Measurements from ENCODE around the gene NOL4L. TPM values are rescaled to one million over a fixed set of nuclear protein-coding genes. Genes with fewer than 3 reads are reported as not detected.

The NOL4L gene
- total RNA-seq, 6 experiments from 2014 or later, result 12.0 to 16.3 (median 13.2) TPM

GRCh38 chr20:32460231-32460630 is 124.9 kb downstream of the NOL4L start:
- TF ChIP-seq CTCF (IDR thresholded peaks at IDR 0.05), result no peak
- H3K9me3 Mint-ChIP-seq, result no peaks in the 10 kb centered on the region
- DNase-seq, result no peak
- H3K4me1 Mint-ChIP-seq (ENCODE audit: low read depth), result peaks cover 18% of the 10 kb centered on the region
- H3K27me3 Mint-ChIP-seq (ENCODE audit: insufficient read depth), result peaks cover 6% of the 10 kb centered on the region
- H3K27ac Mint-ChIP-seq, result no peak overlapping the region
- no peak overlapping the region for H3K4me3 Mint-ChIP-seq
- H3K36me3 Mint-ChIP-seq (ENCODE audit: low read depth), result no peaks in the 10 kb centered on the region

GRCh38 chr20:32458837-32459220 is 126.3 kb downstream of the NOL4L start:
- no peak for TF ChIP-seq CTCF (IDR thresholded peaks at IDR 0.05)
- Mint-ChIP-seq H3K27ac (no peak overlapping the region), H3K4me3 (no peak overlapping the region)

GRCh38 chr20:32458061-32458836 is 126.9 kb downstream of the NOL4L start:
- Mint-ChIP-seq H3K27ac (peak overlapping the region; percentile 51), H3K4me1 (ENCODE audit: low read depth) (peaks cover 12% of the 10 kb centered on the region), H3K9me3 (no peaks in the 10 kb centered on the region), H3K4me3 (peak overlapping the region; percentile 64), H3K27me3 (ENCODE audit: insufficient read depth) (peaks cover 6% of the 10 kb centered on the region), H3K36me3 (ENCODE audit: low read depth) (no peaks in the 10 kb centered on the region; the same call in 1 of the 2 replicates)
- DNase-seq, result no peak
- TF ChIP-seq CTCF (IDR thresholded peaks at IDR 0.05), result no peak

More at GRCh38 chr20:32458837-32459220, 126.3 kb downstream of the NOL4L start:
- no peak for DNase-seq
- no peaks in the 10 kb centered on the region; the same call in 1 of the 2 replicates for H3K36me3 Mint-ChIP-seq (ENCODE audit: low read depth)
- H3K4me1 Mint-ChIP-seq (ENCODE audit: low read depth), result peaks cover 12% of the 10 kb centered on the region
- peaks cover 6% of the 10 kb centered on the region for H3K27me3 Mint-ChIP-seq (ENCODE audit: insufficient read depth)
- no peaks in the 10 kb centered on the region for H3K9me3 Mint-ChIP-seq

- Mint-ChIP-seq H3K4me1 (ENCODE audit: low read depth) (peaks cover 12% of the 10 kb centered on the region), H3K9me3 (no peaks in the 10 kb centered on the region), H3K36me3 (ENCODE audit: low read depth) (peaks cover 3% of the 10 kb centered on the region; the same call in 1 of the 2 replicates), H3K27me3 (ENCODE audit: insufficient read depth) (peaks cover 6% of the 10 kb centered on the region), H3K27ac (0 out of 2 replicates have a peak overlapping the region, but pooled peaks have one; percentile 51), H3K4me3 (peak overlapping the region; percentile 64)
- TF ChIP-seq CTCF (IDR thresholded peaks at IDR 0.05), result no peak
- DNase-seq, result peak; percentile 58
Observed at GRCh38 chr20:32457479-32457986, 127.6 kb downstream of the NOL4L start.

- DNase-seq, result peak; percentile 22
- 0 out of 2 replicates have a peak overlapping the region, but pooled peaks have one; percentile 24 for H3K27ac Mint-ChIP-seq
Observed at GRCh38 chr20:32456869-32457478, 128.2 kb downstream of the NOL4L start.

More at GRCh38 chr20:32456869-32457478, 128.2 kb downstream of the NOL4L start:
- Mint-ChIP-seq H3K27me3 (ENCODE audit: insufficient read depth) (peaks cover 6% of the 10 kb centered on the region), H3K4me3 (peak overlapping the region; percentile 64), H3K36me3 (ENCODE audit: low read depth) (peaks cover 4% of the 10 kb centered on the region; the same call in 1 of the 2 replicates), H3K4me1 (ENCODE audit: low read depth) (peaks cover 12% of the 10 kb centered on the region), H3K9me3 (no peaks in the 10 kb centered on the region)
- TF ChIP-seq CTCF (IDR thresholded peaks at IDR 0.05), result peak; percentile 96

Data from HFFc6 (cell line).